SK-N-SH treated with all-trans-retinoic acid at 6 μM for 48 hours (cell line): Measurements from ENCODE around the gene SCAP.

ENCODE experiments used
- RARB ChIP-seq: fragments of 250-450 bp; sonication (Bioruptor Pico); IDR thresholded peaks from 2 replicates; pipeline ENCODE4 v1.8.0; 2021; ENCODE audit warnings: mild to moderate bottlenecking, moderate library complexity
- TOX ChIP-seq: fragments of 250-450 bp; sonication (Bioruptor Pico); IDR thresholded peaks from 2 replicates; pipeline ENCODE4 v1.8.0; 2021; ENCODE audit warnings: mild to moderate bottlenecking, moderate library complexity, borderline replicate concordance
- ZFP30 ChIP-seq: fragments of 450-650 bp; formaldehyde crosslinking; IDR thresholded peaks from 2 replicates; pipeline ENCODE4 v1.5.0; 2022; ENCODE audit warnings: mild to moderate bottlenecking, moderate library complexity
- TF ChIP-seq, protein P1 (sequence below): fragments of 250-450 bp; sonication (Bioruptor Pico); IDR thresholded peaks from 2 replicates; pipeline ENCODE4 v1.8.0; 2021; ENCODE audit warnings: low read depth, mild to moderate bottlenecking, moderate library complexity, borderline replicate concordance

DNA sequence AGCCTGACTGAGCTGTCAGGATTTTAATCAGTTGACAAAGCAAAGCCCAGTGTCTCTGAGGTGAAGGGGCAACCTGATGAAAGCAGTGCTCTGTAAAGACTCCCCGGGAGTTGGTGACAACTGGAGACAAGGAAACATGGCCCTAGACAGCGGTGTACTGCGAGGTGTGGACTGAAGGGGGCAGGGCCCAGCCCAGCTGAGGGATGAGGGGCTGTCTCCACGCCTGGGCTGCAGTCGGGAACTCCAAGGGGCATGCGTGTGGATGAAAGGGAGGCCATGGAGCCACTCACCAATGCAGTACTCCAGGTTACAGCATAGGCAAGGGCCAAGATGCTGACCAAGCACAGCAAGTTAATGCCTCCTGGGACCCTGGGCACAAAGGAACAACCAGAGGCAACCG, 45.1 kb downstream of the SCAP start:
- TF ChIP-seq RARB (CRISPR knock-in tag): no peak
- no peak for TF ChIP-seq TOX (CRISPR knock-in tag)
- TF ChIP-seq, protein P1, sequence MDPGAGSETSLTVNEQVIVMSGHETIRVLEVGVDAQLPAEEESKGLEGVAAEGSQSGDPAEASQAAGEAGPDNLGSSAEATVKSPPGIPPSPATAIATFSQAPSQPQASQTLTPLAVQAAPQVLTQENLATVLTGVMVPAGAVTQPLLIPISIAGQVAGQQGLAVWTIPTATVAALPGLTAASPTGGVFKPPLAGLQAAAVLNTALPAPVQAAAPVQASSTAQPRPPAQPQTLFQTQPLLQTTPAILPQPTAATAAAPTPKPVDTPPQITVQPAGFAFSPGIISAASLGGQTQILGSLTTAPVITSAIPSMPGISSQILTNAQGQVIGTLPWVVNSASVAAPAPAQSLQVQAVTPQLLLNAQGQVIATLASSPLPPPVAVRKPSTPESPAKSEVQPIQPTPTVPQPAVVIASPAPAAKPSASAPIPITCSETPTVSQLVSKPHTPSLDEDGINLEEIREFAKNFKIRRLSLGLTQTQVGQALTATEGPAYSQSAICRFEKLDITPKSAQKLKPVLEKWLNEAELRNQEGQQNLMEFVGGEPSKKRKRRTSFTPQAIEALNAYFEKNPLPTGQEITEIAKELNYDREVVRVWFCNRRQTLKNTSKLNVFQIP (CRISPR knock-in tag): no peak
- TF ChIP-seq ZFP30: no peak
